Cardiac fibroblast (primary cell): ENCODE measurements around the gene SNED1.
"Not testable (repeated sequence)": the region's sequence is repeated elsewhere in the genome, so short reads cannot be mapped to it uniquely, and the experiment has no call there.

ENCODE experiments used
- DNase-seq, 2 donors: peaks; one replicate each; pipeline versions ENCODE4 v3.0.0 to v3.0.0-alpha.2; 2010; ENCODE audit warnings: low read depth in 2 of 2
- H3K4me3 ChIP-seq, 2 donors: replicated peaks in 1 of 2; 1 replicate in 1 of 2; 2 replicates in 1 of 2; pipeline ENCODE4 v1.5.1; 2011; ENCODE audit warnings: low read depth in 2 of 2, low read length in 2 of 2, mild to moderate bottlenecking in 2 of 2, moderate library complexity in 1 of 2
- TF ChIP-seq, protein P1 (sequence below): IDR thresholded peaks from one replicate; pipeline ENCODE4 v1.5.1; 2011; ENCODE audit warnings: low read depth, mild to moderate bottlenecking, low read length, inconsistent platforms

Gene SNED1

DNA sequence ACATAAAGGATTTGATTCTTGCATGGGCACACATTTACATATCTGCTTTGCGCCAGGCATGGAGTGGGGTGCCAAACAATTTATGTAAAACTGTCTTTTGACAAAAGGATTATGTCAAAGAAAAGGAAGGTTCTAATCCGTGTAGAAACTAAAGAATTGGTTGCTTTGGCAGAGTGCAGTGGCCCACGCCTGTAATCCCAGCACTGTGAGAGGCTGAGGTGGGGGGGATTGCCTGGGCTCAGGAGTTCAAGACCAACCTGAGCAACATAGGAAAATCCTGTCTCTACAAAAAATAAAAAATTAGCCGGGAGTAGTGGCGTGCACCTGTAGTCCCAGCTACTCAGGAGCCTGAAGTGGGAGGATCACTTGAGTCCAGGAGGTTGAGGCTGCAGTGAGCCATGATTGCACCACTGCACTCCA, 104.8 kb downstream of the SNED1 start:
- peak overlapping the region; percentile 78 to 90 for H3K4me3 ChIP-seq
- no peak for DNase-seq
- TF ChIP-seq, protein P1, sequence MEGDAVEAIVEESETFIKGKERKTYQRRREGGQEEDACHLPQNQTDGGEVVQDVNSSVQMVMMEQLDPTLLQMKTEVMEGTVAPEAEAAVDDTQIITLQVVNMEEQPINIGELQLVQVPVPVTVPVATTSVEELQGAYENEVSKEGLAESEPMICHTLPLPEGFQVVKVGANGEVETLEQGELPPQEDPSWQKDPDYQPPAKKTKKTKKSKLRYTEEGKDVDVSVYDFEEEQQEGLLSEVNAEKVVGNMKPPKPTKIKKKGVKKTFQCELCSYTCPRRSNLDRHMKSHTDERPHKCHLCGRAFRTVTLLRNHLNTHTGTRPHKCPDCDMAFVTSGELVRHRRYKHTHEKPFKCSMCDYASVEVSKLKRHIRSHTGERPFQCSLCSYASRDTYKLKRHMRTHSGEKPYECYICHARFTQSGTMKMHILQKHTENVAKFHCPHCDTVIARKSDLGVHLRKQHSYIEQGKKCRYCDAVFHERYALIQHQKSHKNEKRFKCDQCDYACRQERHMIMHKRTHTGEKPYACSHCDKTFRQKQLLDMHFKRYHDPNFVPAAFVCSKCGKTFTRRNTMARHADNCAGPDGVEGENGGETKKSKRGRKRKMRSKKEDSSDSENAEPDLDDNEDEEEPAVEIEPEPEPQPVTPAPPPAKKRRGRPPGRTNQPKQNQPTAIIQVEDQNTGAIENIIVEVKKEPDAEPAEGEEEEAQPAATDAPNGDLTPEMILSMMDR: no peak

DNA sequence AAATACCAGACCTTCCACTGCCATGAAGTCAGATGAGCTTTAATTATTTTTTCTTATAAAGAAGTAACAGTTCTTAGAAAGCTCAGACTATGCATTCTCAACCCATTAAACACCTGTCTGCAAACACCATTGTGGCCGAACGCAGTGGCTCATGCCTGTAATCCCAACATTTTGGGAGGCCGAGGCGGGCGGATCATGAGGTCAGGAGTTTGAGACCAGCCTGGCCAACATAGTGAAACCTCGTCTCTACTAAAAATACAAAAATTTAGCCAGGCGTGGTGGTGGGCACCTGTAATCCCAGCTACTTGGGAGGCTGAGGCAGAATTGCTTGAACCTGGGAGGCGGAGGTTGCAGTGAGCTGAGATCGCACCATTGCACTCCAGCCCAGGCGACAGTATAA, 106.2 kb downstream of the SNED1 start:
- H3K4me3 ChIP-seq, DNase-seq: not testable (repeated sequence)

DNA sequence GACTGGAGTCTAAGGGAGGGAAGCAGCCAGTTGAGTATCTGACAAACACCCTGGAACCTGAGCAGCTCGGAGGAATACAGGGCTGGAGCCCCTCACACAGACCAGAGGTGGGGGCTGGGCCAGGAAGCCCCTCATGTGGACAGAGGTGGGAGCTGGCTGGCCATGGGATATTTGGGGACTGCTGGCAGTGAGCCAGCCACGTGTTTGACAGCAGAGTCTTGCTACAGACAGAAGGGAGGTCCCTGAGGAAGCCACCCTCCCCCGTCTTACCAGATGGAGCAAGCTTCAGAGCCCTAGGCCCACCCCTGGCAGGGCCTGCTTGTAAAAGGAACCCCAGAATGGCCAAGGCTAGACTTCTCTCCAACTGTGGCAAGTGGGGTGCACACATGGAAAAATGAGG, 107.2 kb downstream of the SNED1 start:
- no peak for DNase-seq
- TF ChIP-seq, protein P1: no peak
- H3K4me3 ChIP-seq: no peak overlapping the region

DNA sequence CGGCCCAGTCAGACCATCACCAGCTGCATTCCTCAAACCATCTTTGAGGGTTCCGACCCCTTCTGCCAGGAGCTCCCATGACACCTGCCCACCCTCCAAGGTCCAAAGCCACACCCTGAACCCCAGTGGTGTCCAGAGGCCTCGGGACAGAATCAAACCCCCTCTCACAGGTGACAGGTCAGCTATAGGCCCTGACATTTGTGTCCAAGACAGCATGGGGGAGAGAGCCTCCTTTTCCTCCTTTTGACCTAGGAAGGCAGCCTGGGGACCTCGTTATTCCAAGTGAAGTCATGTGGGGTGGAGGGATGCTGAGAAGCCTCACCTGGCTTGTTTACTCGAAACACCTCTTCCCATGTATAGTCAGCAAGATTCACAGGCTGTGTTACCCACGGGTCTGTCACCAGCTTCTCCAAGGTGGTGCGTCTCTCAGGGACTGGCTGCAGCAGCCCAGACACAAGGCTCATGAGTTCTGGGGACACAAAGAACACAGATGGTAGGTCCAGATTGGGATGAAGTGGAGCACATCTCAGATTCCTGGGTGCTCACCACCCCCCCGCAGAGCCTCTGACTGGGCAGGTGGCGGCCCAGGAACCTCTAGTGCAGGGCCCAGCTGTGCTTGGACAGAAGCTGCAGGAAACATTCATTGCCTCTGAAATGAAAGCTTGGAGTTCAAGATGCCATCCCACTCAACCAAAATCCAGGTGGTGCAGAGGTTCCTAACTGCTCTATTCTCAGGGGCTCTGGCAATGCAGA, 108.8 kb downstream of the SNED1 start:
- no peak overlapping the region for H3K4me3 ChIP-seq
- no peak for DNase-seq
- TF ChIP-seq, protein P1: no peak

DNA sequence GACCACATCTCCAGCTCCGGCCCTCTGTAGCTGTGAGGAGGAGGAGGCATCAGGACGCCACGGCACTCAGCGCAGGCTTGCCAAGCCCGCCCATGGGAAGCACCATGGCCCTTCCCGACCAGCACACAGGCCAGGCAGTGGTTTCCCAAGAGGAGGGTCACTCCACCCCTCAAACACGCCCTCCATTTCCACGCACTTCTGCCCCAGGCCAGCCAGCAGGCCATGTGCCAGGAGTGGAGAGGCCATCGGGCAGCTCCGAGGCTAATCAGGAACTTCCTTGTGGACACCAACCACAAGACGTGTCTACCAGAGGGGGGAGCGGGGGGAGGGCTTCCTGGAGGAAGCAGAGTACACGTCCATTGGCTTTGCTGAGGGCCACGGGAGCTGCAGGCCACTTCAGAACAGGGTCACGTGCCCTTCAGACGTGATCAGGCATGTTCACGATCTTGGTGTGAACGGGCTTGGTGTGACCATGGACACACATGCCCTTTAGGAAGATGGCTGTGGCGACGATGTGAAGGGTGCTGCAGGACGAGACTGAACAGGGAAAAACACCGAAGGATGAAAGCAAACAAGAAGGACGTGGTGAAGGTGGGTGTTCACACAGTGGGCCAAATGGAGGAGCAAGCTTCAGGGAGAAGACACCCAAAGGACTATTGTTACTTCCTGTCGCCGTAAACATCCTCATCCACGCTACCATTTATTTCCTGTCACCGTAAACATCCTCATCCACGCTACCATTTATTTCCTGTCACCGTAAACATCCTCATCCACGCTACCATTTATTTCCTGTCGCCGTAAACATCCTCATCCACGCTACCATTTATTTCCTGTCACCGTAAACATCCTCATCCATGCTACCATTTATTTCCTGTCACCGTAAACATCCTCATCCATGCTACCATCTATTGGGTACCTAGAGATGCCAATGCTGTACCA, 110.1 kb downstream of the SNED1 start:
- DNase-seq: no peak
- TF ChIP-seq, protein P1: no peak
- no peak overlapping the region for H3K4me3 ChIP-seq

DNA sequence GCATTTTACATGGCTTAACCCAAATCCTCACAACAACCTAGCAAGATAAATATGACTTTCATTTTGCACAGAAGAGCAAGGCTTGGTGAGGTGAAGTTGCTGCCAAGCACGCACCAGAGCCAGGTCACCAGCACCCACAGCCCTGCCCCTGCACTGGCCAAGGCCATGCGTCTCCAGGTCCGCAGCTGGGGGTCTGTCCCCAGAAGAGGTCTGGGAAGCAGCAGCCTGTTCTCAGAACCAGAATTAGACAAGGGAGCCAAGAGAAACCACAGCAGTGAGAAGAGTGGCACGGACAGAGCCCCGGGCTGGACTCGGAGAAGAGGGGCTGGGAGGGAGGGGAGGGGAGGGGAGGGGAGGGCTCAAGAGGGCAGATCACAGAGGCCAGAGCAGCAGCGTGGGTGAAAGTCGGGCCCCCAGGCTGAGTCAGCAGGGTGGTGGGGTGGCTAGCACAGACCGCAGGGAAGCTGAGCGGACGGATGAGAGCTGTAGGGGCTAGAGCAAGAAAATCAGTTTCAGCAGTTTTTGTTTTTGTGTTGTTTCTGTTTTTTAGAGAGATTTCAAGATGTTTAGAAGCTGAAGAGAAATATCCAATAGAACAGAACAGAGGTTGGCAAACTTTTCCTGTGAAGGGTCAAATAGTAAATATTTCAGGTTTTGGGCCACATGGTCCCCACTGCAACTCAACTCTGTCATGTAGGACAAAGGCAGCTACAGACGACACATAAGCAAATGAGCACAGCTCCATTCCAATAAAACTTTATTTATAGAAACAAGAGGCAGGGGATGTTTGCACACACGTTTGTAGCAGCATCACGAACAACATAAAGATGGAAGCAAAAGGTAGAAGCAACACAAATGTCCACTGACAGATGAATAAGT, 111.0 kb downstream of the SNED1 start:
- no peak for DNase-seq
- TF ChIP-seq, protein P1: no peak
- H3K4me3 ChIP-seq: no peak overlapping the region
